NCI-H2227 (cell line): Measurements from ENCODE around the gene PPM1H.
"Not testable (repeated sequence)": the region's sequence is repeated elsewhere in the genome, so short reads cannot be mapped to it uniquely, and the experiment has no call there.

Experiments
- DNase-seq: peaks from one replicate; lab custom pipeline; 2025; ENCODE audit not compliant: unreplicated experiment; lab: John Stamatoyannopoulos, UW

PPM1H gene

GRCh38 chr12:62771828-62772227, 163.1 kb downstream of the PPM1H start:
- DNase-seq, result no peak

GRCh38 chr12:62770381-62770780, 164.6 kb downstream of the PPM1H start:
- DNase-seq, result no peak

GRCh38 chr12:62769076-62769619, 165.8 kb downstream of the PPM1H start:
- DNase-seq, result no peak

GRCh38 chr12:62767946-62768345, 167.0 kb downstream of the PPM1H start:
- no peak for DNase-seq

GRCh38 chr12:62767496-62767895, 167.5 kb downstream of the PPM1H start:
- no peak for DNase-seq

GRCh38 chr12:62766496-62766895, 168.5 kb downstream of the PPM1H start:
- DNase-seq, result no peak

GRCh38 chr12:62763861-62764645, 170.9 kb downstream of the PPM1H start:
- no peak for DNase-seq

- DNase-seq, result no peak
These were observed 171.6 kb downstream of the PPM1H start for GRCh38 chr12:62763312-62763711.

- no peak for DNase-seq
These were observed 172.3 kb downstream of the PPM1H start for GRCh38 chr12:62762645-62763044.

- no peak for DNase-seq
These were observed 173.3 kb downstream of the PPM1H start for GRCh38 chr12:62761658-62762057.

GRCh38 chr12:62760779-62761178, 174.2 kb downstream of the PPM1H start:
- DNase-seq, result no peak

GRCh38 chr12:62760341-62760740, 174.6 kb downstream of the PPM1H start:
- not testable (repeated sequence) for DNase-seq

- no peak for DNase-seq
These were observed 176.7 kb downstream of the PPM1H start for GRCh38 chr12:62758216-62758615.

GRCh38 chr12:62757048-62757447, 177.9 kb downstream of the PPM1H start:
- no peak for DNase-seq

GRCh38 chr12:62754706-62755105, 180.2 kb downstream of the PPM1H start:
- no peak for DNase-seq

GRCh38 chr12:62751810-62752155, 183.2 kb downstream of the PPM1H start:
- no peak for DNase-seq

GRCh38 chr12:62750941-62751809, 183.8 kb downstream of the PPM1H start:
- no peak for DNase-seq

GRCh38 chr12:62749586-62749985, 185.4 kb downstream of the PPM1H start:
- DNase-seq, result no peak

- DNase-seq, result no peak
These were observed 185.9 kb downstream of the PPM1H start for GRCh38 chr12:62748941-62749468.

GRCh38 chr12:62744551-62744950, 190.4 kb downstream of the PPM1H start:
- DNase-seq, result no peak

GRCh38 chr12:62739266-62740015, 195.5 kb downstream of the PPM1H start:
- no peak for DNase-seq
